GM18502 (cell line): ENCODE measurements around the gene RNF220.

Experiments used
- ATAC-seq: cut with Tn5 transposase; IDR thresholded peaks from one replicate; pipeline ENCODE4 v1.9.1; 2021; ENCODE audit warnings: mild to moderate bottlenecking; ENCODE audit not compliant: unreplicated experiment, poor library complexity

Gene RNF220

DNA sequence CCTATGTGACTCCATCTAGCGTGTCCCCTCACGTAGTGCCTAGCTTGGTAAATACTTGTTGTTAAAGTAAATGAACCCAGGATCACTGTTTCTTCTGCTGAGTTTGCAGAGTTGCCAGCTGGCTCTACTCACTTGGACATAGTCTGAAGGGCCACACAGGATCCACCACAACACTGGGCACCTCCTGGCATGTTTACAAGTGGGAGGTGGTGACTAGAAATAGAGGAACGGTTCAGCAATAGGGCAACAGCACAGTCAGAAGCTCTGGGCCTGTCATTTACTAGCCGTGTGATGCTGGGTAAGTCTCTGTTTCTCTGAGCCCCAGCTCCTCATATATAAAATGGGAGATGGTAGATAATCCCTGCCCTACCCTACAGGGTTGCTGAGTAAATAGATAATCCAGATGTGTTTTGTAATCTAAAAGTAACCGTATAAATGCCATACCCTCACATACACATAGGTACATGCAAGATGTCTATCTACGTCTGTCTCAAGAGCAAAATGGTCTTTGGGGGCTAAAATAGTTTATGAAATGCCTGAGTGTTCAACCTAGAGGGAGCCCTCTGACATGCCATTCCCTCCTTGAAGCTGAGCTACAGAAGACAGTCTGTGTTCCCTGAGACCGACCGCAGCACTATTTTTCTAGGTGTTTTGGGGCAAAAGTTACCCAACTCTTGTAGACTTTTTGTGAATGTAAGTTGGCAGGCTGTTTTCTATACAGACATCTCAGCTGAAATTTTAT is 20.5 kb downstream of the RNF220 start:
- ATAC-seq: no peak

GRCh38 chr1:44431861-44432260 is 26.8 kb downstream of the RNF220 start:
- ATAC-seq: no peak

- ATAC-seq: no peak
Measured at GRCh38 chr1:44433209-44433608, 28.2 kb downstream of the RNF220 start.

GRCh38 chr1:44436401-44437106 is 31.5 kb downstream of the RNF220 start:
- no peak for ATAC-seq

DNA sequence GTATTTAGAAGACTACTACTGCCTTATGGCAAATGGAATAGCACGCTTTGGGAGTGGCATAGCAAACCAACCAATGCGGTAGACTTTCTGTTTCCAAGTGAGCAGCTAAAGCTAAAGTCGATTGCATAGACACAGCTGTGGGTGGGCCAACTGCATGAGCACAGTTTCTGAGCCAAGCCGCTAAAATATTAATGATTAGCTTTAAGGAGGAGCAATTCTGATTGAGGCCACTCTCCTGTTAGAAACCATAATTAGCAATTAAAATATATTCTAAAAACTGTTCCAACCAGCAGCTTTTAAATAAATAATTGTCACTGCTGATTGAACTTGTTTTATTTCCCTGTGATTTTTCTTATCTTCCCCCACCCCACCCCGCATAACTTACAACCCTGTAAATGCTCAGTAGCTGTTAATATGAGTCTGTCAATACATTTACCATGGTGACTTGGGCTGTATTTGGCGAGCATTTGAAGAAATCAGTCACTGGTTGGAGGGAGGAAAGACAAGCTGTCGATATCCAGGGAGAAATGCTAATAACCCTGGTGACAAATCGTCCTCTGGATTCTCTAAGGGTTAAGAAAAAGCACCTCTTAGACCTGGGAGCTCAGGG is 32.2 kb downstream of the RNF220 start:
- ATAC-seq: no peak

- ATAC-seq: no peak
Measured at GRCh38 chr1:44442791-44443190, 37.7 kb downstream of the RNF220 start.

- no peak for ATAC-seq
Measured at GRCh38 chr1:44447051-44447810, 42.2 kb downstream of the RNF220 start.

DNA sequence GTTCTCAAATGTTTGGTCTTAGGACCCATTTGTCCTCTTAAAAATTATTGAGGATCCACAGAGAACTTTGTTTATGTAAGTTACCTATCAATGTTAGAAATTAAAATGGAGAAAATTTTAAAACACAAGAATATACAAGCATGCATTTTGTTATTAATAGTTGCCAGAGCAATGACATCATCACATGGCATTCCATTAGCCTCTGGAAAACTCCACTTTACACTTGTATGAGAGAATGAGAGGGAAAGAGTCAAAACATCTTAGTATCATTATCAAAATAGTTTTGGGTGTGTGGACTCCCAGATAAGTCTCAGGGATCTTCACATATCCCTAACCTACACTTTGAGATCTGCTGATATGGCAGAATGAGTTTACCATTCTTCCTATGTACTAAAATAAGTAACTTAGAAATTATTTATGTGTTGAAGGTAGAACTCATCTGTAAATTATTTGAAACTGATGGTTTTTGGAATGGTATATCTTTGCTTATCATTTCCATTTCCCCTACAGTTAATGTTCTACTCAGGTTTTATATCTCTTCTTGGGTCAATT is 48.8 kb downstream of the RNF220 start:
- ATAC-seq: no peak

- no peak for ATAC-seq
Measured at GRCh38 chr1:44454704-44455103, 49.6 kb downstream of the RNF220 start.

- ATAC-seq: no peak
Measured at GRCh38 chr1:44460107-44460882, 55.2 kb downstream of the RNF220 start.

GRCh38 chr1:44464361-44464760 is 59.3 kb downstream of the RNF220 start:
- no peak for ATAC-seq

GRCh38 chr1:44467566-44467965 is 62.5 kb downstream of the RNF220 start:
- no peak for ATAC-seq

DNA sequence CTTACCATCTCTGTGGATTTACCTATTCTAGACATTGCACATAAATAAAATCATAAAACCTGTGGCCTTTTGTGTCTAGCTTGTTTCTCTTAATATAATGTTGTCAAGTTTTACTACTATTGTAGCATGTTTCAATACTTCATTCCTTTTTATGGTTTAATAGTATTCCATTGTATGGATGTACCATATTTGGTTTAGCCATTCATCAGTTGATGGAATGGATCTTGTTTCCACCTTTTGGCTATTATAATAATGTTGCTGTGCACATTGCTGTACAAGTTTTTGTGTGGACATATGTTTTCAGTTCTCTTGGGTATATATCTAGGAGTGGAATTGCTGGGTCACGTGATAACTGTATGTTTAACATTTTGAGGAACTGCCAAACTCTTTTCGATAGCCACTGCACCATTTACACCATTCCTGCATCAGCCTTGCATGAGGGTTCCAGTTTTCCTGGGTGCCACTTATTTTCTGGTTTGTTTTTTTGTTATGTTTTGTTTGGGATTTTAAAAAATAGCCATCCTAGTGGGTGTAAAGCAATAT is 66.9 kb downstream of the RNF220 start:
- ATAC-seq: no peak

GRCh38 chr1:44472620-44473525 is 67.8 kb downstream of the RNF220 start:
- no peak for ATAC-seq

DNA sequence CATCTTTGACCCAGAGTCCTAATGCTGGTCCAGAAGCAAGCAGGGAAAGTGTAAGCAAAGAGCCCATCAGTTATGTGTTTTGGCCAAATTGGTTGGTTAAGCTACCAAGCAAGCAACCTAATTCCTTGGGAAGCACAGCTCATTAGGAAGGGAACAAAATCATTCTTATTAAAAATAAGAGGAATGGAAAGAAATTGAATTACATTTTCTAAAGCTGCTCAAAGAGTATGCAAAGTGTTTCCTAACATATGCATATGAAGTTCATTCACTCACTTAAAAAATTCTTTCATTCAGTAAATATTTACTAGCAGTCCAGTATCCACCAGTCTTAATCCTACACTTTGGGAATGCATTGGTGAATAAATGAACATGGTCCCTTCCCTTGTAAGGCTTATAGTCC is 71.8 kb downstream of the RNF220 start:
- ATAC-seq: no peak

DNA sequence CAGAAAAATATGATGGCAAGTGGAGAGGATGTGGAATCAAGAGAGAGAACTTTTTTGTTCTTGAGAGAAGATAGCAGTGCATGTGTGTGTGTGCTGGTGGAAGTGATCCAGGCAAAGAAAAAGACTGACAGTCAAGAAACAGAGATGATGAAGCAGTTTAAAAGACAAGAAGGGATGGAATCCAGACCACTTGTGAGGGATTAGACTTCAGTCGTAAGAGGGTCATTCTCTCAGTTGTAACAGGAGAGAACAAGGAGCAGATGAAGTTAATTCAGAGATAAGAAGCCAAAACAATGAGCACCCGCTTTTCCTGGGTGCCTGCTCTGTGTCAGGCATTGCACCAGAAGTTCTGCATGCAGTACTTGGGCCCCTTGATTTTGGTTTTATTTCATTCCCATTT is 76.6 kb downstream of the RNF220 start:
- ATAC-seq: no peak

DNA sequence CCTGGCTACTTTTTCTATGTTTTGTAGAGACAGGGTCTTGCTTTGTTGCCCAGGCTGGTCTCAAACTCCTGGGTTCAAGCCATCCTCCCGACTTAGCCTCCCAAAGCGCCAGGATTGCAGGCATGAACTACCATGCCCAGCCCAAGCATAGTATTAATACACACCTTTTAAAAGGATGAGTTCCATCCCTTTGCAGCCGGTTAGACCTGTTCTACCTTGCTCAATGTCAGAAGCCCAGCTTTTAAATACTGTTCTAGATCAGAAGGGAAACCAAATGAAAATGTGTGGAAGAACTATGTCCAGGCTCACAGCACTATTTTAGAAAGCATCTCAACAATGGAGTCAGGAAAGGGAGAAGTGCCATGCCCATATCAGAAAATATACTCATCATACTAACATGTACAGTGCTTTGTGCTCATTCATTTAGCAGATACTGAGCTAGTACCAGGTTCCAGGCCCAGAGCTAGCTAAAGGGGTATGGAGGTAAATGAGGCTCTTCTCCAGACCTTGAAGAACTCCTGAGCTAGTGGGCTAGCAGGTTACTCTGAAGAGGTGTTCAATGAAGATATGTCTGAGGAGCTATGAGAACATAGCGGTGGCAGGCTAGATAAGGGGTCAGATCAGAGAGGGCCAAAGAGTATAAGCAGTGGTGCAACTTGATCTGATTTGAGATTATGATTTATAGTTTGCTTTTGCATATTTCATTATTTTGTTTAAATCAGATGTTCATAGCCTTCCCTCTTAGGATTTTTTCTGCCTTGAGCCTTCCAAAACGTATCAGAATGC is 78.2 kb downstream of the RNF220 start:
- ATAC-seq: no peak
